Measurements from ENCODE around the gene CAST. TPM values are rescaled to one million over a fixed set of nuclear protein-coding genes. Genes with fewer than 3 reads are reported as not detected.

CAST gene
- total RNA-seq, 1 experiment from 2014 or later = 68.2 TPM

GRCh38 chr5:96809921-96810320 lies 147.7 kb downstream of the CAST start:
- no peaks in the 10 kb centered on the region for H3K36me3 ChIP-seq (ENCODE audit: insufficient read depth, low read length)
- no peak overlapping the region for H3K27ac ChIP-seq (ENCODE audit: low read length)
- H3K9me2 ChIP-seq (replicated peaks; ENCODE audit: insufficient read depth, low read length) = no peaks in the 10 kb centered on the region
- H2AFZ ChIP-seq (ENCODE audit: low read length) = peak overlapping the region; percentile 32; the same call in 1 of the 2 replicates
- H3K4me1 ChIP-seq (ENCODE audit: low read length) = peaks cover 48% of the 10 kb centered on the region
- H3K9me3 ChIP-seq (ENCODE audit: low read length) = no peaks in the 10 kb centered on the region
- DNase-seq = no peak
- no peaks in the 10 kb centered on the region for H4K20me1 ChIP-seq (ENCODE audit: insufficient read depth, low read depth, low read length)
- H3K9ac ChIP-seq (ENCODE audit: low read length) = no peak overlapping the region
- H3K79me2 ChIP-seq (ENCODE audit: low read length) = peaks cover 23% of the 10 kb centered on the region
- H3K4me2 ChIP-seq (ENCODE audit: low read depth, low read length, poor library complexity, severe bottlenecking) = no peak overlapping the region
- H3K4me3 ChIP-seq (ENCODE audit: low read length) = no peak overlapping the region
- no peaks in the 10 kb centered on the region for H3K27me3 ChIP-seq (ENCODE audit: low read length)

GRCh38 chr5:96812851-96813250 lies 150.7 kb downstream of the CAST start:
- Histone ChIP-seq H3K9me3 (ENCODE audit: low read length) (no peaks in the 10 kb centered on the region), H3K4me1 (ENCODE audit: low read length) (peaks cover 51% of the 10 kb centered on the region), H4K20me1 (ENCODE audit: insufficient read depth, low read depth, low read length) (no peaks in the 10 kb centered on the region), H3K36me3 (ENCODE audit: insufficient read depth, low read length) (no peaks in the 10 kb centered on the region), H3K4me3 (ENCODE audit: low read length) (no peak overlapping the region), H3K9ac (ENCODE audit: low read length) (no peak overlapping the region), H2AFZ (ENCODE audit: low read length) (no peak overlapping the region), H3K9me2 (replicated peaks; ENCODE audit: insufficient read depth, low read length) (no peaks in the 10 kb centered on the region), H3K79me2 (ENCODE audit: low read length) (no peaks in the 10 kb centered on the region), H3K27ac (ENCODE audit: low read length) (no peak overlapping the region), H3K4me2 (ENCODE audit: low read depth, low read length, poor library complexity, severe bottlenecking) (no peak overlapping the region), H3K27me3 (ENCODE audit: low read length) (no peaks in the 10 kb centered on the region; the same call in 1 of the 2 replicates)
- no peak for DNase-seq

- no peak overlapping the region for H3K4me2 ChIP-seq (ENCODE audit: low read depth, low read length, poor library complexity, severe bottlenecking)
- H4K20me1 ChIP-seq (ENCODE audit: insufficient read depth, low read depth, low read length) = no peaks in the 10 kb centered on the region
- no peaks in the 10 kb centered on the region for H3K79me2 ChIP-seq (ENCODE audit: low read length)
- no peaks in the 10 kb centered on the region for H3K9me2 ChIP-seq (replicated peaks; ENCODE audit: insufficient read depth, low read length)
- DNase-seq = no peak
- H3K4me3 ChIP-seq (ENCODE audit: low read length) = no peak overlapping the region
- H3K4me1 ChIP-seq (ENCODE audit: low read length) = peaks cover 44% of the 10 kb centered on the region
- no peaks in the 10 kb centered on the region; the same call in 1 of the 2 replicates for H3K27me3 ChIP-seq (ENCODE audit: low read length)
- no peak overlapping the region for H3K27ac ChIP-seq (ENCODE audit: low read length)
- no peak overlapping the region for H2AFZ ChIP-seq (ENCODE audit: low read length)
- no peaks in the 10 kb centered on the region for H3K36me3 ChIP-seq (ENCODE audit: insufficient read depth, low read length)
- H3K9ac ChIP-seq (ENCODE audit: low read length) = no peak overlapping the region
- H3K9me3 ChIP-seq (ENCODE audit: low read length) = no peaks in the 10 kb centered on the region
Observed at GRCh38 chr5:96814041-96814440, 151.9 kb downstream of the CAST start.

- Histone ChIP-seq H3K4me2 (ENCODE audit: low read depth, low read length, poor library complexity, severe bottlenecking) (peak overlapping the region; percentile 71), H2AFZ (ENCODE audit: low read length) (peak overlapping the region; percentile 92), H3K4me3 (ENCODE audit: low read length) (peak overlapping the region; percentile 46; the same call in 1 of the 2 replicates), H3K9ac (ENCODE audit: low read length) (peak overlapping the region; percentile 45), H3K9me2 (replicated peaks; ENCODE audit: insufficient read depth, low read length) (no peaks in the 10 kb centered on the region), H4K20me1 (ENCODE audit: insufficient read depth, low read depth, low read length) (no peaks in the 10 kb centered on the region), H3K27ac (ENCODE audit: low read length) (no peak overlapping the region), H3K9me3 (ENCODE audit: low read length) (no peaks in the 10 kb centered on the region), H3K36me3 (ENCODE audit: insufficient read depth, low read length) (no peaks in the 10 kb centered on the region), H3K4me1 (ENCODE audit: low read length) (peaks cover 26% of the 10 kb centered on the region), H3K27me3 (ENCODE audit: low read length) (no peaks in the 10 kb centered on the region; the same call in 1 of the 2 replicates), H3K79me2 (ENCODE audit: low read length) (no peaks in the 10 kb centered on the region)
- peak; percentile 56 for DNase-seq
Observed at GRCh38 chr5:96816411-96816939, 154.3 kb downstream of the CAST start.

- DNase-seq = no peak
- Histone ChIP-seq H3K4me3 (ENCODE audit: low read length) (peak overlapping the region; percentile 46; the same call in 1 of the 2 replicates), H3K27me3 (ENCODE audit: low read length) (no peaks in the 10 kb centered on the region; the same call in 1 of the 2 replicates), H3K9ac (ENCODE audit: low read length) (peak overlapping the region; percentile 45), H3K4me1 (ENCODE audit: low read length) (peaks cover 21% of the 10 kb centered on the region), H2AFZ (ENCODE audit: low read length) (peak overlapping the region; percentile 92), H3K79me2 (ENCODE audit: low read length) (no peaks in the 10 kb centered on the region), H3K36me3 (ENCODE audit: insufficient read depth, low read length) (no peaks in the 10 kb centered on the region), H4K20me1 (ENCODE audit: insufficient read depth, low read depth, low read length) (no peaks in the 10 kb centered on the region), H3K9me3 (ENCODE audit: low read length) (no peaks in the 10 kb centered on the region), H3K4me2 (ENCODE audit: low read depth, low read length, poor library complexity, severe bottlenecking) (peak overlapping the region; percentile 71), H3K27ac (ENCODE audit: low read length) (no peak overlapping the region), H3K9me2 (replicated peaks; ENCODE audit: insufficient read depth, low read length) (no peaks in the 10 kb centered on the region)
Observed at GRCh38 chr5:96816991-96817390, 154.8 kb downstream of the CAST start.

GRCh38 chr5:96817506-96817905 lies 155.3 kb downstream of the CAST start:
- no peak overlapping the region for H3K27ac ChIP-seq (ENCODE audit: low read length)
- H3K9ac ChIP-seq (ENCODE audit: low read length) = no peak overlapping the region
- H3K4me2 ChIP-seq (ENCODE audit: low read depth, low read length, poor library complexity, severe bottlenecking) = peak overlapping the region; percentile 71
- no peaks in the 10 kb centered on the region for H4K20me1 ChIP-seq (ENCODE audit: insufficient read depth, low read depth, low read length)
- H3K27me3 ChIP-seq (ENCODE audit: low read length) = no peaks in the 10 kb centered on the region; the same call in 1 of the 2 replicates
- H3K4me1 ChIP-seq (ENCODE audit: low read length) = peaks cover 18% of the 10 kb centered on the region
- no peak overlapping the region for H3K4me3 ChIP-seq (ENCODE audit: low read length)
- no peaks in the 10 kb centered on the region for H3K9me2 ChIP-seq (replicated peaks; ENCODE audit: insufficient read depth, low read length)
- no peaks in the 10 kb centered on the region for H3K9me3 ChIP-seq (ENCODE audit: low read length)
- no peaks in the 10 kb centered on the region for H3K36me3 ChIP-seq (ENCODE audit: insufficient read depth, low read length)
- no peak overlapping the region for H2AFZ ChIP-seq (ENCODE audit: low read length)
- H3K79me2 ChIP-seq (ENCODE audit: low read length) = no peaks in the 10 kb centered on the region
- DNase-seq = no peak

GRCh38 chr5:96818125-96818788 lies 156.1 kb downstream of the CAST start:
- H3K9me3 ChIP-seq (ENCODE audit: low read length) = no peaks in the 10 kb centered on the region
- H3K79me2 ChIP-seq (ENCODE audit: low read length) = no peaks in the 10 kb centered on the region
- no peaks in the 10 kb centered on the region for H4K20me1 ChIP-seq (ENCODE audit: insufficient read depth, low read depth, low read length)
- peaks cover 18% of the 10 kb centered on the region for H3K4me1 ChIP-seq (ENCODE audit: low read length)
- no peak overlapping the region for H3K9ac ChIP-seq (ENCODE audit: low read length)
- no peaks in the 10 kb centered on the region for H3K9me2 ChIP-seq (replicated peaks; ENCODE audit: insufficient read depth, low read length)
- H3K27me3 ChIP-seq (ENCODE audit: low read length) = no peaks in the 10 kb centered on the region; the same call in 1 of the 2 replicates
- no peak overlapping the region for H3K4me2 ChIP-seq (ENCODE audit: low read depth, low read length, poor library complexity, severe bottlenecking)
- H3K4me3 ChIP-seq (ENCODE audit: low read length) = no peak overlapping the region
- H3K36me3 ChIP-seq (ENCODE audit: insufficient read depth, low read length) = no peaks in the 10 kb centered on the region
- DNase-seq = no peak
- H2AFZ ChIP-seq (ENCODE audit: low read length) = no peak overlapping the region
- no peak overlapping the region for H3K27ac ChIP-seq (ENCODE audit: low read length)

GRCh38 chr5:96819806-96820205 lies 157.6 kb downstream of the CAST start:
- H3K9me3 ChIP-seq (ENCODE audit: low read length) = no peaks in the 10 kb centered on the region
- H3K4me2 ChIP-seq (ENCODE audit: low read depth, low read length, poor library complexity, severe bottlenecking) = no peak overlapping the region
- H4K20me1 ChIP-seq (ENCODE audit: insufficient read depth, low read depth, low read length) = no peaks in the 10 kb centered on the region
- DNase-seq = no peak
- no peak overlapping the region for H3K27ac ChIP-seq (ENCODE audit: low read length)
- no peaks in the 10 kb centered on the region for H3K36me3 ChIP-seq (ENCODE audit: insufficient read depth, low read length)
- H3K4me3 ChIP-seq (ENCODE audit: low read length) = no peak overlapping the region
- no peaks in the 10 kb centered on the region; the same call in 1 of the 2 replicates for H3K27me3 ChIP-seq (ENCODE audit: low read length)
- H3K9me2 ChIP-seq (replicated peaks; ENCODE audit: insufficient read depth, low read length) = no peaks in the 10 kb centered on the region
- H2AFZ ChIP-seq (ENCODE audit: low read length) = no peak overlapping the region
- no peak overlapping the region for H3K9ac ChIP-seq (ENCODE audit: low read length)
- H3K79me2 ChIP-seq (ENCODE audit: low read length) = no peaks in the 10 kb centered on the region
- peaks cover 18% of the 10 kb centered on the region for H3K4me1 ChIP-seq (ENCODE audit: low read length)

Measured in Karpas-422 (cell line).